ENCODE measurements around the gene PLPP3. TPM values are rescaled to one million over a fixed set of nuclear protein-coding genes. Genes with fewer than 3 reads are reported as not detected.

PLPP3 gene
- total and polyA plus RNA-seq, 2 donors (not counting 1 experiment from before 2014, with no cell fraction given), result 343 to 465 TPM

- Histone ChIP-seq H2AFZ (ENCODE audit: low read length) (no peak overlapping the region), H3K36me3 (ENCODE audit: control insufficient read depth, insufficient read depth, low read length) (peaks cover 21% of the 10 kb centered on the region), H3K27ac (ENCODE audit: insufficient read depth, low read length) (no peak overlapping the region), H3K4me3 (replicated peaks in 1 of 4; ENCODE audit: control extremely low read depth in 1 of 4, insufficient read depth in 1 of 4, low read depth in 3 of 4, low read length in 4 of 4) (no peak overlapping the region), H3K27me3 (ENCODE audit: control insufficient read depth, insufficient read depth, low read length) (no peaks in the 10 kb centered on the region), H4K20me1 (ENCODE audit: control insufficient read depth, extremely low read depth, insufficient read depth, low read length) (no peaks in the 10 kb centered on the region), H3K9ac (ENCODE audit: insufficient read depth, low read length) (no peak overlapping the region), H3K4me1 (ENCODE audit: control insufficient read depth, extremely low read depth, insufficient read depth, low read length) (peaks cover 2% of the 10 kb centered on the region), H3K4me2 (ENCODE audit: extremely low read depth, insufficient read depth, low read length) (no peak overlapping the region), H3K79me2 (ENCODE audit: control insufficient read depth, insufficient read depth, low read length) (peaks cover 16% of the 10 kb centered on the region), H3K9me3 (ENCODE audit: control insufficient read depth, insufficient read depth, low read depth, low read length) (no peaks in the 10 kb centered on the region)
- no peak for DNase-seq (ENCODE audit: low read depth in 2 of 2)
- TF ChIP-seq EZH2 (IDR thresholded peaks at IDR 0.05; ENCODE audit: low read length, missing control alignments), result no peak
- TF ChIP-seq, protein P1, sequence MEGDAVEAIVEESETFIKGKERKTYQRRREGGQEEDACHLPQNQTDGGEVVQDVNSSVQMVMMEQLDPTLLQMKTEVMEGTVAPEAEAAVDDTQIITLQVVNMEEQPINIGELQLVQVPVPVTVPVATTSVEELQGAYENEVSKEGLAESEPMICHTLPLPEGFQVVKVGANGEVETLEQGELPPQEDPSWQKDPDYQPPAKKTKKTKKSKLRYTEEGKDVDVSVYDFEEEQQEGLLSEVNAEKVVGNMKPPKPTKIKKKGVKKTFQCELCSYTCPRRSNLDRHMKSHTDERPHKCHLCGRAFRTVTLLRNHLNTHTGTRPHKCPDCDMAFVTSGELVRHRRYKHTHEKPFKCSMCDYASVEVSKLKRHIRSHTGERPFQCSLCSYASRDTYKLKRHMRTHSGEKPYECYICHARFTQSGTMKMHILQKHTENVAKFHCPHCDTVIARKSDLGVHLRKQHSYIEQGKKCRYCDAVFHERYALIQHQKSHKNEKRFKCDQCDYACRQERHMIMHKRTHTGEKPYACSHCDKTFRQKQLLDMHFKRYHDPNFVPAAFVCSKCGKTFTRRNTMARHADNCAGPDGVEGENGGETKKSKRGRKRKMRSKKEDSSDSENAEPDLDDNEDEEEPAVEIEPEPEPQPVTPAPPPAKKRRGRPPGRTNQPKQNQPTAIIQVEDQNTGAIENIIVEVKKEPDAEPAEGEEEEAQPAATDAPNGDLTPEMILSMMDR (conservative IDR thresholded peaks at IDR 0.05 in 1 of 2, IDR thresholded peaks at IDR 0.05 in 1 of 2; ENCODE audit: low read depth in 1 of 2, low read length in 2 of 2), result no peak
Measured at GRCh38 chr1:56496821-56497772, 82.3 kb downstream of the PLPP3 start.

GRCh38 chr1:56496158-56496557 is 83.2 kb downstream of the PLPP3 start:
- peaks cover 13% of the 10 kb centered on the region for H3K79me2 ChIP-seq (ENCODE audit: control insufficient read depth, insufficient read depth, low read length)
- H3K36me3 ChIP-seq (ENCODE audit: control insufficient read depth, insufficient read depth, low read length), result peaks cover 21% of the 10 kb centered on the region
- no peak overlapping the region for H3K4me2 ChIP-seq (ENCODE audit: extremely low read depth, insufficient read depth, low read length)
- no peak for DNase-seq (ENCODE audit: low read depth in 2 of 2)
- no peaks in the 10 kb centered on the region for H4K20me1 ChIP-seq (ENCODE audit: control insufficient read depth, extremely low read depth, insufficient read depth, low read length)
- no peak overlapping the region for H3K4me3 ChIP-seq (replicated peaks in 1 of 4; ENCODE audit: control extremely low read depth in 1 of 4, insufficient read depth in 1 of 4, low read depth in 3 of 4, low read length in 4 of 4)
- TF ChIP-seq EZH2 (IDR thresholded peaks at IDR 0.05; ENCODE audit: low read length, missing control alignments), result no peak
- TF ChIP-seq, protein P1 (conservative IDR thresholded peaks at IDR 0.05 in 1 of 2, IDR thresholded peaks at IDR 0.05 in 1 of 2; ENCODE audit: low read depth in 1 of 2, low read length in 2 of 2), result no peak
- H3K9me3 ChIP-seq (ENCODE audit: control insufficient read depth, insufficient read depth, low read depth, low read length), result no peaks in the 10 kb centered on the region
- H3K27ac ChIP-seq (ENCODE audit: insufficient read depth, low read length), result no peak overlapping the region
- H2AFZ ChIP-seq (ENCODE audit: low read length), result no peak overlapping the region
- no peaks in the 10 kb centered on the region for H3K27me3 ChIP-seq (ENCODE audit: control insufficient read depth, insufficient read depth, low read length)
- no peak overlapping the region for H3K9ac ChIP-seq (ENCODE audit: insufficient read depth, low read length)
- H3K4me1 ChIP-seq (ENCODE audit: control insufficient read depth, extremely low read depth, insufficient read depth, low read length), result peaks cover 4% of the 10 kb centered on the region

DNA sequence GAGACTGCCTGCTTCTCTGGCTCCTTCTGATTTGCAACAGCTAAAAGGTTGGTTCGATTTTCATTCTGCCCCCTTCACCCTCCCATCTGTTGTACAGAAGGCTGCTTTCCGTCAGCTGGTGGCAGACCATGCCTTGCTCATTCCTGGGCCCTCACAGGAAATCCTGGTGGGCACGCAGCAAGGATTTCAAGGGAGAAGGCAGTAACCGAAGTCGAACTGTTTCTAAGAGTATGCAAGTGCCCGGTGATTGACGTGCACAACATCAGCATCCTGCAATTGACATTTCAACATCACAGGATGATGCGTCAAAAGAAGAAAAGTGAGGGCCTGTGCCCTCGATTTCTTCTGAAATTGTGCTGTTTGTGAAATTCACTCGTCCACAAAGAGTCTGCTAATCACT is 83.8 kb downstream of the PLPP3 start:
- H4K20me1 ChIP-seq (ENCODE audit: control insufficient read depth, extremely low read depth, insufficient read depth, low read length), result no peaks in the 10 kb centered on the region
- H3K9ac ChIP-seq (ENCODE audit: insufficient read depth, low read length), result no peak overlapping the region
- no peak for TF ChIP-seq EZH2 (IDR thresholded peaks at IDR 0.05; ENCODE audit: low read length, missing control alignments)
- TF ChIP-seq, protein P1 (conservative IDR thresholded peaks at IDR 0.05 in 1 of 2, IDR thresholded peaks at IDR 0.05 in 1 of 2; ENCODE audit: low read depth in 1 of 2, low read length in 2 of 2), result no peak
- H3K27ac ChIP-seq (ENCODE audit: insufficient read depth, low read length), result no peak overlapping the region
- H3K4me2 ChIP-seq (ENCODE audit: extremely low read depth, insufficient read depth, low read length), result no peak overlapping the region
- H3K4me3 ChIP-seq (replicated peaks in 1 of 4; ENCODE audit: control extremely low read depth in 1 of 4, insufficient read depth in 1 of 4, low read depth in 3 of 4, low read length in 4 of 4), result no peak overlapping the region
- DNase-seq (ENCODE audit: low read depth in 2 of 2), result no peak
- no peaks in the 10 kb centered on the region for H3K27me3 ChIP-seq (ENCODE audit: control insufficient read depth, insufficient read depth, low read length)
- peaks cover 4% of the 10 kb centered on the region for H3K4me1 ChIP-seq (ENCODE audit: control insufficient read depth, extremely low read depth, insufficient read depth, low read length)
- H3K9me3 ChIP-seq (ENCODE audit: control insufficient read depth, insufficient read depth, low read depth, low read length), result no peaks in the 10 kb centered on the region
- no peak overlapping the region for H2AFZ ChIP-seq (ENCODE audit: low read length)
- peaks cover 21% of the 10 kb centered on the region for H3K36me3 ChIP-seq (ENCODE audit: control insufficient read depth, insufficient read depth, low read length)
- peaks cover 13% of the 10 kb centered on the region for H3K79me2 ChIP-seq (ENCODE audit: control insufficient read depth, insufficient read depth, low read length)

All from fibroblast of lung (primary cell).